Stimulated activated CD4-positive, alpha-beta T cell treated with anti-CD3 and anti-CD28 coated beads, Interleukin-4, amount 100 ng/mL, for 48 hours (primary cell): Measurements from ENCODE around the gene L3HYPDH.

ENCODE experiments used
- DNase-seq, 2 donors: peaks; one replicate each; pipeline ENCODE4 v3.0.0-alpha.2; 2020; ENCODE audit warnings: low read depth in 2 of 2

Gene L3HYPDH

GRCh38 chr14:59427653-59428580 is 56.3 kb downstream of the L3HYPDH start:
- DNase-seq = no peak

- no peak for DNase-seq
Measured at GRCh38 chr14:59425322-59425935, 58.8 kb downstream of the L3HYPDH start.

- DNase-seq = no peak
Measured at GRCh38 chr14:59424341-59425071, 59.7 kb downstream of the L3HYPDH start.
